WERI-Rb-1 (cell line): Measurements from ENCODE around the gene NGEF.

Experiments used
- DNase-seq: peaks from one replicate; pipeline ENCODE4 v3.0.0-alpha.2; 2020
- H3K27ac ChIP-seq: fragments of 250-450 bp; sonication (Bioruptor Pico); 2 replicates; pipeline ENCODE4 v1.5.1; 2020; ENCODE audit warnings: mild to moderate bottlenecking, moderate library complexity
- H3K27me3 ChIP-seq: fragments of 250-450 bp; sonication (Bioruptor Pico); 2 replicates; pipeline ENCODE4 v1.5.1; 2021; ENCODE audit warnings: mild to moderate bottlenecking, low read depth, moderate library complexity; ENCODE audit not compliant: insufficient read depth, severe bottlenecking
- H3K36me3 ChIP-seq: fragments of 250-450 bp; sonication (Bioruptor Pico); 2 replicates; pipeline ENCODE4 v1.5.1; 2020; ENCODE audit warnings: mild to moderate bottlenecking, moderate library complexity
- H3K4me3 ChIP-seq: 2 replicates; pipeline ENCODE4 v1.5.1; 2011; ENCODE audit warnings: low read depth, mild to moderate bottlenecking, control low read depth, low read length
- H3K9me3 ChIP-seq: fragments of 250-450 bp; sonication (Bioruptor Pico); 2 replicates; pipeline ENCODE4 v1.5.1; 2021; ENCODE audit warnings: mild to moderate bottlenecking, moderate library complexity; ENCODE audit not compliant: severe bottlenecking
- CTCF ChIP-seq: IDR thresholded peaks from 2 replicates; pipeline ENCODE4 v1.5.1; 2011; ENCODE audit warnings: low read depth, mild to moderate bottlenecking, control low read depth, inconsistent platforms, low read length

Gene NGEF

GRCh38 chr2:232901736-232902578, 111.1 kb downstream of the NGEF start:
- Histone ChIP-seq H3K27ac (no peak overlapping the region), H3K4me3 (no peak overlapping the region), H3K9me3 (no peaks in the 10 kb centered on the region), H3K36me3 (no peaks in the 10 kb centered on the region), H3K27me3 (no peaks in the 10 kb centered on the region)
- DNase-seq, result no peak
- TF ChIP-seq CTCF, result no peak

GRCh38 chr2:232900811-232901735, 112.0 kb downstream of the NGEF start:
- no peak overlapping the region for H3K27ac ChIP-seq
- no peaks in the 10 kb centered on the region for H3K9me3 ChIP-seq
- no peak overlapping the region for H3K4me3 ChIP-seq
- DNase-seq, result no peak
- no peaks in the 10 kb centered on the region for H3K36me3 ChIP-seq
- TF ChIP-seq CTCF, result no peak
- no peaks in the 10 kb centered on the region for H3K27me3 ChIP-seq

- Histone ChIP-seq H3K9me3 (no peaks in the 10 kb centered on the region), H3K27ac (no peak overlapping the region), H3K36me3 (no peaks in the 10 kb centered on the region), H3K27me3 (no peaks in the 10 kb centered on the region), H3K4me3 (no peak overlapping the region)
- no peak for TF ChIP-seq CTCF
- DNase-seq, result no peak
Measured at GRCh38 chr2:232898592-232899543, 114.2 kb downstream of the NGEF start.

- H3K27ac ChIP-seq, result no peak overlapping the region
- TF ChIP-seq CTCF, result no peak
- no peaks in the 10 kb centered on the region for H3K9me3 ChIP-seq
- no peak for DNase-seq
- no peaks in the 10 kb centered on the region for H3K36me3 ChIP-seq
- no peak overlapping the region for H3K4me3 ChIP-seq
- no peaks in the 10 kb centered on the region for H3K27me3 ChIP-seq
Measured at GRCh38 chr2:232897598-232898408, 115.3 kb downstream of the NGEF start.
